ENCODE measurements around the gene KIF5B. TPM values are rescaled to one million over a fixed set of nuclear protein-coding genes. Genes with fewer than 3 reads are reported as not detected.

Gene KIF5B
- polyA plus RNA-seq, 5 donors: 100 to 165 (median 156) TPM

DNA sequence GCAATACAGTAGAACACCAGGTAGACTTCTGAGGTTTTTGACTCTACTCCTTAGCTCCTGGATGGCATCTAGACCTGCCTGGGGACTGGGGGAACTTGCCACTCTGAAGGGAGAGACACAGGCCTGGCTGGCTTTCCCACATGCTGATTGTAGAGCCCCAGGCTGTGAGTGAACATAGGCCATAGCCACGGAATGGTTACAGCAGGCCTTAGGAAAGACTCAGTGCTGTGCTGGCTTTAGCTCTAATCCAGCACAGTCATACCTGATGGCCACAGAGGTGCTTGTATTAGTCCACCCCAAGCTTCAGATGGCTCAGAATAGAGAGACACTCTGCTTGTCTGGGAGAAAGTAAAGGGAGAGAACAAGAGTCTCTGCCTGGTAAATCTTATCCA, 92.6 kb downstream of the KIF5B start:
- DNase-seq: no peak

- DNase-seq: no peak
Observed at GRCh38 chr10:31962826-31963588, 93.2 kb downstream of the KIF5B start.

DNA sequence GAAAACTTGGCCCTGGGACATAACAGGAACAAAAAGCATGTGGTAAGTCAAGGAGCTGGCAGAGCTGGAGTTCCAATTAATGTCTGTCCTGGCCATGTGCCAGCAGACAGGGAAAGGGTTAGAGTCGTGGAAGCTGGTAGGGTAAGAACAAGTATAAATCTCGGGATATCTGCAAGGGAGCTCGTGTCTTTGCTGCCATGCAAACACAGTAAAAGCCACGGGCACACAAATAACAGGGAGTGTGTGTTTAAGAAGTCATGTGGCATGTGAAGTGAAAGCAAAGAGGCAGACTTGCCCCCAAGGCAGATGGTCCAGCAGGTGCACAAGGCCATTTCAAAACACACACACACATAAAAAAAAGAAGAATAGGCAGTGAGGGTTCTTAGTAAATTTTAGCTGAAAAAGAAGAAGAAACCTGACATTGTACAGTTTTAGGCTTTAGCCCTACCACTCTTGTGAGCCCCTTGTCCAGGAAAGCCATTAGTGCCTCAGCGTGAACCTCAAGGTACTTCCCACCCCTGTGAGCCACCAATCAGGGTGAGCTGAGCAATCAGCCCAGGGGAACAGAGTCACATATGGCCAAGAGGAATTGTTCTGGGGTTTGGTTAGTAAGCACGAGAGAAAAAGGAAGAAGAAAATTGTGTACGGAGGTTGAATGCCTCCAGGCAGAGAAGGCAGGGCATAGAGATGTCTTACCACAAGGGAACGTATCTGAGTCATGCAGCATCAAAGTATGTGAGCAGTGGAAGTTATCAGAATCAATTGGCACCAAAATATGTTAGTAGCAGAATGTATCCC, 94.7 kb downstream of the KIF5B start:
- DNase-seq: peak; percentile 15 to 23

DNA sequence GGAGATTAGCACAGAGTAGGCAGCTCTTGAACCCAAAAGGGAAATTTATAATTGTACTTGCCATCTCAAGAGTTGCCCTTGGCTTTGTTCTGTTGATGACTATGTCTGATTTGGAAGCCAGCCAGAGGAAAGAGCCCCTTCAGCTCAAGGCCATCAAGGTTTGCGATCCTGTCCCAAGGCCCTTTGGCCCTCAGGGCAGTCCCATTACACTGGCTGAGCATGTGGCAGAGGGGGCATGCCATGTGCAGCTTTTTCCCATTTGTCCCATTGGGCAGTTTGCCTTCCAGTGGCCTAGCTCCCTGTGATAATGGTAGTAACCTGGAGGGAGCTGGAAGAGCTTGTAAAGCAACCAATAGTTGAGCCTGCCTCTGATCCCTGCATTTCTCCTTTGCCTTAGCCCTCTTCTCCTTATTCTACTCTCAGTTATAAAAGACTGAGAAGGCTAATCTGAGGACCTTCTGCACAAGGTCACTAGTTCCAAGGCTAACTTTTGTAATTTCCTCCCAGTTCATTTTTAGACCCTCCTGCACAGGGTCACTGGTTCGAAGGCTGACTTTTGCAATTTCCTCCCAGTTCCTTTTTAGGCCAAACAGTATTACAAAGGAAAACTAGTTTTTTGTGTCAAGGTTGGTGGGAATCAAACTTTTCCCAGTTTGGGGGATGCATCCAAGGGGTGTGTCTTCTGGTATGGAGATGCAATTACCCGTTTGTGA, 96.6 kb downstream of the KIF5B start:
- DNase-seq: no peak

Other genes starting within 250 kb of the KIF5B start
- 10 to 100 TPM; 26.3 to 45.5 (median 39.8) TPM for gene ARHGAP12, start 127.6 kb downstream of the KIF5B start, polyA plus RNA-seq (ENCODE audit: insufficient read depth in 1 of 5, insufficient read length in 5 of 5, low replicate concordance in 1 of 5)

All from right lung (tissue), 5 donors.